Measurements from ENCODE around the gene MT1HL1.

GRCh38 chr1:236959112-236959511 lies 45.1 kb downstream of the MT1HL1 start:
- TF ChIP-seq EZH2 (IDR thresholded peaks at IDR 0.05; ENCODE audit: borderline replicate concordance, low read depth, low read length, poor library complexity, severe bottlenecking), result no peak
- no peak for TF ChIP-seq CTCF (conservative IDR thresholded peaks at IDR 0.05; ENCODE audit: low read depth, low read length)
